NCI-H2029 treated with DMSO at 0.1 percent for 48 hours (cell line): ENCODE results near the gene FIGN.

ENCODE experiments used
- DNase-seq: peaks from one replicate; lab custom pipeline; 2025; lab: John Stamatoyannopoulos, UW

The FIGN gene

GRCh38 chr2:163709270-163709669 is 26.5 kb downstream of the FIGN start:
- DNase-seq: no peak

- no peak for DNase-seq
Observed at GRCh38 chr2:163708265-163708664, 27.5 kb downstream of the FIGN start.

- no peak for DNase-seq
Observed at GRCh38 chr2:163703386-163703785, 32.4 kb downstream of the FIGN start.

- DNase-seq: no peak
Observed at GRCh38 chr2:163701399-163702195, 34.2 kb downstream of the FIGN start.

GRCh38 chr2:163698857-163699256 is 37.0 kb downstream of the FIGN start:
- no peak for DNase-seq

- no peak for DNase-seq
Observed at GRCh38 chr2:163697846-163698637, 37.8 kb downstream of the FIGN start.

GRCh38 chr2:163697429-163697828 is 38.4 kb downstream of the FIGN start:
- DNase-seq: no peak

- no peak for DNase-seq
Observed at GRCh38 chr2:163693484-163693883, 42.3 kb downstream of the FIGN start.

- DNase-seq: no peak
Observed at GRCh38 chr2:163692611-163693482, 43.0 kb downstream of the FIGN start.

- no peak for DNase-seq
Observed at GRCh38 chr2:163692081-163692480, 43.7 kb downstream of the FIGN start.

GRCh38 chr2:163690896-163691295 is 44.9 kb downstream of the FIGN start:
- DNase-seq: no peak

GRCh38 chr2:163687217-163687616 is 48.6 kb downstream of the FIGN start:
- no peak for DNase-seq

GRCh38 chr2:163686289-163686688 is 49.5 kb downstream of the FIGN start:
- no peak for DNase-seq

- no peak for DNase-seq
Observed at GRCh38 chr2:163682695-163683094, 53.1 kb downstream of the FIGN start.

GRCh38 chr2:163681745-163682144 is 54.1 kb downstream of the FIGN start:
- DNase-seq: no peak

- DNase-seq: no peak
Observed at GRCh38 chr2:163675388-163675787, 60.4 kb downstream of the FIGN start.

- DNase-seq: no peak
Observed at GRCh38 chr2:163673522-163673921, 62.3 kb downstream of the FIGN start.

- DNase-seq: no peak
Observed at GRCh38 chr2:163670929-163671328, 64.9 kb downstream of the FIGN start.

- DNase-seq: no peak
Observed at GRCh38 chr2:163669506-163669905, 66.3 kb downstream of the FIGN start.

GRCh38 chr2:163667064-163667887 is 68.5 kb downstream of the FIGN start:
- no peak for DNase-seq

GRCh38 chr2:163665817-163666216 is 70.0 kb downstream of the FIGN start:
- DNase-seq: no peak
